HG02759 (cell line): ENCODE data around the gene PCF11.
A peak's percentile ranks its signal among the peaks of the same experiment; 100 is the strongest.

Source experiments
- ATAC-seq: cut with Tn5 transposase; IDR thresholded peaks from one replicate; pipeline ENCODE4 v1.9.1; 2021; ENCODE audit warnings: mild to moderate bottlenecking, moderate library complexity; ENCODE audit not compliant: unreplicated experiment

Gene PCF11

GRCh38 chr11:83151274-83151977 is 5.5 kb upstream of the PCF11 start:
- ATAC-seq, result no peak

GRCh38 chr11:83152264-83152663 is 4.7 kb upstream of the PCF11 start:
- ATAC-seq, result no peak

GRCh38 chr11:83153764-83154163 is 3.2 kb upstream of the PCF11 start:
- ATAC-seq, result no peak

GRCh38 chr11:83156144-83156995 is 561 bp upstream of the PCF11 start:
- ATAC-seq, result peak; percentile 93

- no peak for ATAC-seq
These were observed 844 bp downstream of the PCF11 start for GRCh38 chr11:83157594-83158356.

- no peak for ATAC-seq
These were observed 1.4 kb downstream of the PCF11 start for GRCh38 chr11:83158357-83158786.

GRCh38 chr11:83158965-83159901 is 2.3 kb downstream of the PCF11 start:
- no peak for ATAC-seq

- no peak for ATAC-seq
These were observed 3.3 kb downstream of the PCF11 start for GRCh38 chr11:83159902-83160865.

- no peak for ATAC-seq
These were observed 4.8 kb downstream of the PCF11 start for GRCh38 chr11:83161610-83162199.

GRCh38 chr11:83162377-83162776 is 5.4 kb downstream of the PCF11 start:
- peak; percentile 57 for ATAC-seq

GRCh38 chr11:83166193-83166866 is 9.4 kb downstream of the PCF11 start:
- ATAC-seq, result no peak

GRCh38 chr11:83168756-83169155 is 11.8 kb downstream of the PCF11 start:
- no peak for ATAC-seq

GRCh38 chr11:83170865-83171264 is 13.9 kb downstream of the PCF11 start:
- no peak for ATAC-seq

GRCh38 chr11:83172551-83172950 is 15.6 kb downstream of the PCF11 start:
- ATAC-seq, result no peak

- no peak for ATAC-seq
These were observed 17.1 kb downstream of the PCF11 start for GRCh38 chr11:83174008-83174407.

GRCh38 chr11:83175815-83176214 is 18.9 kb downstream of the PCF11 start:
- no peak for ATAC-seq

- ATAC-seq, result no peak
These were observed 24.9 kb downstream of the PCF11 start for GRCh38 chr11:83181815-83182214.

- ATAC-seq, result no peak
These were observed 28.8 kb downstream of the PCF11 start for GRCh38 chr11:83185767-83186166.
